Uterus (tissue), 2 donors: ENCODE results near the gene MTRR.

Source experiments
- CTCF ChIP-seq, 4 experiments: fragments of 200-600 bp in 2 of 4; fragments of 450-650 bp in 2 of 4; sonication (generic) in 2 of 4; IDR thresholded peaks; one replicate each; pipeline ENCODE4 v1.5.1; 2016 to 2019; ENCODE audit warnings: antibody characterized with exemption in 4 of 4, mild to moderate bottlenecking in 2 of 4, moderate library complexity in 1 of 4
- POLR2A ChIP-seq, 2 donors: fragments of 450-650 bp; IDR thresholded peaks; one replicate each; pipeline ENCODE4 v1.6.1; 2016; ENCODE audit warnings: antibody characterized with exemption in 2 of 2, mild to moderate bottlenecking in 1 of 2, moderate library complexity in 1 of 2

- no peak for TF ChIP-seq CTCF (IDR thresholded peaks at IDR 0.05)
- no peak for TF ChIP-seq POLR2A (IDR thresholded peaks at IDR 0.05)
Measured at GRCh38 chr5:7828269-7828668, 40.7 kb upstream of the MTRR start.
